K562 (cell line): Measurements from ENCODE around the gene TBC1D16. TPM values are rescaled to one million over a fixed set of nuclear protein-coding genes. Genes with fewer than 3 reads are reported as not detected.

Experiments
- ATAC-seq: fragments of 200-7000 bp; cut with Tn5 transposase; 3 replicates; pipeline ENCODE4 v1.9.1; 2020; ENCODE audit warnings: moderate library complexity
- BruUV-seq: library from RNA; stranded (reverse); fragments of 400-500 nt; replicated peaks from 2 replicates; lab custom pipeline; 2021; lab: Mats Ljungman, UMichigan
- CTCF ChIA-PET: fragments of 300-600 bp; formaldehyde crosslinking; extraction: SDS; loops from one replicate; lab custom pipeline; 2021; ENCODE audit warnings: low intra/inter-chr PET ratio; lab: Yijun Ruan, JAX
- POLR2A ChIA-PET: fragments of 300-600, 350-650 bp; sonication (Branson Sonifier 250); formaldehyde crosslinking; extraction: SDS; loops from one replicate; lab custom pipeline; 2021; ENCODE audit warnings: antibody characterized with exemption, inconsistent platforms; lab: Yijun Ruan, JAX
- DNase-seq, 4 experiments: peaks; one replicate each; pipeline versions ENCODE4 v3.0.0 to v3.0.0-alpha.2; 2011 to 2018; ENCODE audit warnings: low spot score in 3 of 4, mixed read lengths in 3 of 4; ENCODE audit errors: extremely low read depth in 1 of 4
- FAIRE-seq: peaks from 2 replicates; lab custom pipeline; 2011; peaks lifted over from hg19 to GRCh38; lab: Jason Lieb, UNC
- H2AFZ ChIP-seq: 2 replicates; pipeline ENCODE4 v1.6.0; 2011; ENCODE audit warnings: low read depth, low read length, control low read depth, inconsistent platforms
- H3K27ac ChIP-seq: fragments of 200-600 bp; 3 replicates; pipeline ENCODE4 v1.8.0; 2011; ENCODE audit warnings: low read depth, mild to moderate bottlenecking, control low read depth, inconsistent platforms, low read length, moderate library complexity, mixed read lengths; ENCODE audit errors: extremely low read depth
- H3K27me3 ChIP-seq, 2 experiments: fragments of 300-600 bp in 1 of 2; 2 replicates in 1 of 2; 3 replicates in 1 of 2; pipeline versions ENCODE4 v1.6.0 to v1.8.0; 2011; ENCODE audit warnings: inconsistent platforms in 2 of 2, low read length in 2 of 2, mild to moderate bottlenecking in 1 of 2, mixed read lengths in 1 of 2, moderate library complexity in 1 of 2; ENCODE audit not compliant: control insufficient read depth in 2 of 2, insufficient read depth in 2 of 2
- H3K36me3 ChIP-seq: fragments of 300-600 bp; 3 replicates; pipeline ENCODE4 v1.8.0; 2011; ENCODE audit warnings: mild to moderate bottlenecking, low read length, inconsistent platforms; ENCODE audit not compliant: control insufficient read depth, insufficient read depth
- H3K4me1 ChIP-seq, 2 experiments: fragments of 200-600 bp in 1 of 2; replicated peaks in 1 of 2; 2 replicates in 1 of 2; 3 replicates in 1 of 2; pipeline versions ENCODE4 v1.5.1 to v1.8.0; 2011; ENCODE audit warnings: inconsistent platforms in 2 of 2, low read length in 2 of 2, mild to moderate bottlenecking in 1 of 2, mixed read lengths in 1 of 2, moderate library complexity in 1 of 2; ENCODE audit not compliant: control insufficient read depth in 2 of 2, insufficient read depth in 2 of 2
- H3K4me2 ChIP-seq: 2 replicates; pipeline ENCODE4 v1.6.1; 2011; ENCODE audit warnings: low read length, control low read depth, inconsistent platforms, mixed read lengths; ENCODE audit not compliant: insufficient read depth
- H3K4me3 ChIP-seq: fragments of 200-600 bp; sonication (generic), shearing (Covaris generic); 2 replicates; pipeline ENCODE4 v1.5.1; 2016; ENCODE audit warnings: control low read depth, inconsistent platforms
- H3K79me2 ChIP-seq: fragments of 200-600 bp; 3 replicates; pipeline ENCODE4 v1.8.0; 2011; ENCODE audit warnings: low read length, inconsistent platforms; ENCODE audit not compliant: control insufficient read depth, insufficient read depth
- H3K9ac ChIP-seq, 2 experiments: 2 replicates each; pipeline versions ENCODE4 v1.6.0 to v1.6.1; 2011; ENCODE audit warnings: low read depth in 2 of 2, low read length in 2 of 2, control low read depth in 1 of 2, inconsistent platforms in 1 of 2, mild to moderate bottlenecking in 1 of 2, mixed read lengths in 1 of 2; ENCODE audit not compliant: insufficient read depth in 1 of 2
- H3K9me1 ChIP-seq: one replicate; pipeline ENCODE4 v1.6.0; 2011; ENCODE audit warnings: inconsistent platforms, mild to moderate bottlenecking, low read length, moderate library complexity; ENCODE audit not compliant: control insufficient read depth, insufficient read depth
- H3K9me3 ChIP-seq: replicated peaks from 2 replicates; pipeline ENCODE4 v1.5.1; 2011; ENCODE audit warnings: low read depth, low read length, inconsistent platforms; ENCODE audit not compliant: control insufficient read depth, insufficient read depth
- H4K20me1 ChIP-seq: replicated peaks from 2 replicates; pipeline ENCODE4 v1.6.1; 2011; ENCODE audit warnings: low read length, inconsistent platforms, mixed read lengths; ENCODE audit not compliant: control insufficient read depth, insufficient read depth
- ATF7 ChIP-seq: fragments of 450-650 bp; IDR thresholded peaks from 2 replicates; pipeline ENCODE4 v1.7.1; 2014; ENCODE audit warnings: mild to moderate bottlenecking, moderate library complexity
- CBX1 ChIP-seq: sonication (generic); IDR thresholded peaks from 2 replicates; pipeline ENCODE4 v1.6.1; 2016; ENCODE audit warnings: antibody characterized with exemption, low read depth, mild to moderate bottlenecking
- CGGBP1 ChIP-seq: fragments of 250-450 bp; sonication (Bioruptor Pico); IDR thresholded peaks from 2 replicates; pipeline ENCODE4 v1.9.0; 2021; ENCODE audit warnings: mild to moderate bottlenecking
- FOSL1 ChIP-seq: fragments of 200-800 bp; sonication (Bioruptor generic); conservative IDR thresholded peaks from 2 replicates; pipeline ENCODE4 v1.6.1; 2016; ENCODE audit warnings: missing genetic modification characterization, missing compliant biosample characterization
- FOXA1 ChIP-seq: fragments of 450-650 bp; IDR thresholded peaks from 2 replicates; pipeline ENCODE4 v1.6.1; 2016; ENCODE audit warnings: mild to moderate bottlenecking, borderline replicate concordance
- GMEB1 ChIP-seq: fragments of 250-450 bp; sonication (Bioruptor Pico); IDR thresholded peaks from 2 replicates; pipeline ENCODE4 v1.4.0; 2020; ENCODE audit warnings: mild to moderate bottlenecking
- KLF13 ChIP-seq: fragments of 450-650 bp; IDR thresholded peaks from 2 replicates; pipeline ENCODE4 v1.6.1; 2016; ENCODE audit warnings: missing genetic modification characterization, low read depth, mild to moderate bottlenecking, missing compliant biosample characterization, moderate library complexity, borderline replicate concordance
- MXI1 ChIP-seq: IDR thresholded peaks from 2 replicates; pipeline ENCODE4 v1.6.1; 2011; ENCODE audit warnings: low read depth, mild to moderate bottlenecking, improper control_type of control experiment, low read length
- NCOA6 ChIP-seq: fragments of 450-650 bp; IDR thresholded peaks from 2 replicates; pipeline ENCODE4 v1.6.1; 2017; ENCODE audit warnings: mild to moderate bottlenecking
- NONO ChIP-seq, 2 experiments: fragments of 200-400 bp in 1 of 2; fragments of 450-650 bp in 1 of 2; formaldehyde crosslinking in 1 of 2; IDR thresholded peaks; 2 replicates each; pipeline ENCODE4 v1.6.1; 2017; ENCODE audit warnings: low read depth in 2 of 2, mild to moderate bottlenecking in 2 of 2, moderate library complexity in 2 of 2, low read length in 1 of 2
- POLR2A ChIP-seq: fragments of 450-650 bp; conservative IDR thresholded peaks from 2 replicates; pipeline ENCODE4 v1.6.1; 2016
- RBM15 ChIP-seq: fragments of 200-400 bp; formaldehyde crosslinking; IDR thresholded peaks from 2 replicates; pipeline ENCODE4 v1.6.1; 2018; ENCODE audit warnings: mild to moderate bottlenecking, low read length, moderate library complexity; ENCODE audit not compliant: insufficient read depth
- SETDB1 ChIP-seq: IDR thresholded peaks from one replicate; pipeline ENCODE4 v1.6.1; 2012; ENCODE audit warnings: low read length, control low read depth, inconsistent platforms
- SP2 ChIP-seq: IDR thresholded peaks from 2 replicates; pipeline ENCODE4 v1.6.1; 2011; ENCODE audit warnings: mild to moderate bottlenecking, low read depth, low read length, moderate library complexity; ENCODE audit not compliant: poor library complexity, severe bottlenecking; ENCODE audit errors: extremely low read depth
- STAT6 ChIP-seq: sonication (generic); formaldehyde crosslinking; IDR thresholded peaks from 2 replicates; pipeline ENCODE4 v1.8.1; 2023; ENCODE audit warnings: mild to moderate bottlenecking, missing genetic modification reagents
- THAP7 ChIP-seq: fragments of 250-450 bp; sonication (Bioruptor Pico); IDR thresholded peaks from 2 replicates; pipeline ENCODE4 v1.5.0; 2021
- XRCC3 ChIP-seq: fragments of 450-650 bp; IDR thresholded peaks from 2 replicates; pipeline ENCODE4 v1.6.1; 2017; ENCODE audit warnings: mild to moderate bottlenecking, moderate library complexity
- ZNF57 ChIP-seq: fragments of 450-650 bp; formaldehyde crosslinking; IDR thresholded peaks from 2 replicates; pipeline ENCODE4 v1.4.0; 2020; ENCODE audit warnings: mild to moderate bottlenecking, moderate library complexity
- WGBS: fragments of 100-300 bp; shearing (Covaris generic); methylation state at CpG from one replicate; pipeline ENCODE4 v1.1.6; 2016; ENCODE audit warnings: low coverage, mixed read lengths; ENCODE audit not compliant: insufficient coverage; ENCODE audit errors: missing lambda C conversion rate; 5-methylcytosine and 5-hydroxymethylcytosine counted together
- in situ Hi-C: fragments of 300-500 bp; cut with MboI; formaldehyde crosslinking; loops from 4 replicates; pipeline ENCODE4 v1.15.0; 2018; ENCODE audit warnings: inconsistent platforms, mixed read lengths
- intact Hi-C: fragments of 100-400 bp; cut with micrococcal nuclease; formaldehyde crosslinking; loops from 2 replicates; pipeline ENCODE4 v1.14.2; 2022
- polyA plus RNA-seq, 8 experiments: library from polyadenylated mRNA; depleted of rRNA in 4 of 8; stranded (reverse) in 5 of 8; unstranded in 3 of 8; fragments of >200 nt; fragmentation: Nextera tagmentation in 2 of 8; fragmentation: Illumina TruSeq in 1 of 8; extraction: Ambion mirVana in 2 of 8; extraction: Trizol in 1 of 8; gene quantifications; 2 replicates each; pipeline versions ENCODE4 v1.2.1 to v1.2.3, GENCODE V29; 2011 to 2014; ENCODE audit warnings: inconsistent platforms in 1 of 8, missing spikeins in 1 of 8
- total RNA-seq, 7 experiments: library from RNA; depleted of rRNA in 6 of 7; stranded (reverse); fragments of >200 nt in 6 of 7; fragmentation: Illumina TruSeq in 2 of 7; extraction: Trizol in 2 of 7; gene quantifications; 2 replicates each; pipeline versions ENCODE4 v1.2.1 to v1.2.3, GENCODE V29; 2011 to 2021; ENCODE audit warnings: low replicate concordance in 1 of 7

The TBC1D16 gene
- total and polyA plus RNA-seq, 9 of the 15 experiments (the other 6 are each of a cell fraction or from before 2014, with no cell fraction given): 0.01 to 0.20 (median 0.03) TPM; not detected in 1

- TF ChIP-seq SP2: no peak
- TF ChIP-seq, all 486 proteins: peak for 0
These were observed 54.0 kb downstream of the TBC1D16 start (continued) for GRCh38 chr17:79981661-79982101.

- FAIRE-seq (no peak), DNase-seq (no peak), ATAC-seq (no peak)
- Histone ChIP-seq H3K4me1 (peaks cover 0 to 18% of the 10 kb centered on the region in 2 experiments; a peak in 2 of 5 replicates), H3K27ac (no peak overlapping the region), H3K36me3 (no peaks in the 10 kb centered on the region), H3K9ac (no peak overlapping the region), H3K79me2 (no peaks in the 10 kb centered on the region), H3K27me3 (peaks cover 71 to 87% of the 10 kb centered on the region in 2 experiments), H3K9me1 (no peaks in the 10 kb centered on the region), H3K4me3 (no peak overlapping the region), H4K20me1 (peaks cover 6% of the 10 kb centered on the region), H2AFZ (no peak overlapping the region), H3K4me2 (no peak overlapping the region), H3K9me3 (no peaks in the 10 kb centered on the region)
- CTCF ChIA-PET: interaction anchor here (0.8 kb wide), 1 partner anchor 24 kb away, joined by 4 read pairs; no protein-coding TSS in a partner anchor
- POLR2A ChIA-PET: interaction anchor here (1.0 to 1.1 kb wide), 2 partner anchors 13 to 27 kb away, joined by 3 to 4 read pairs; no protein-coding TSS in a partner anchor
- in situ Hi-C loops (no loop called here), intact Hi-C loops (no loop called here)
- 21% methylated on average over 14 of the region's 15 CpGs for WGBS
- no TSS peak for BruUV-seq
- TF ChIP-seq ATF7: no peak
- TF ChIP-seq SETDB1: no peak
- TF ChIP-seq CGGBP1 (CRISPR knock-in tag): no peak
- no peak for TF ChIP-seq STAT6 (CRISPR knock-in tag)
- TF ChIP-seq THAP7 (CRISPR knock-in tag): no peak
- TF ChIP-seq ZNF57: no peak
- TF ChIP-seq GMEB1 (CRISPR knock-in tag): no peak
- no peak for TF ChIP-seq NCOA6
- TF ChIP-seq MXI1: no peak
- no peak for TF ChIP-seq FOSL1 (tag)
- no peak for TF ChIP-seq KLF13 (tag)
- TF ChIP-seq FOXA1: no peak
- TF ChIP-seq NONO (IDR thresholded peaks at IDR 0.05; ENCODE audit: low read depth in 2 of 2, low read length in 1 of 2): no peak
- no peak for TF ChIP-seq CBX1
- no peak for TF ChIP-seq POLR2A
- TF ChIP-seq RBM15: no peak
- TF ChIP-seq XRCC3: no peak
These were observed 54.6 kb downstream of the TBC1D16 start for GRCh38 chr17:79981090-79981489.
